Mammary epithelial cell (primary cell): ENCODE measurements around the gene API5.

Experiments
- CTCF ChIP-seq, 2 donors: IDR thresholded peaks in 1 of 2; conservative IDR thresholded peaks in 1 of 2; 2 replicates each; pipeline ENCODE4 v1.5.1; 2011 to 2012; ENCODE audit warnings: inconsistent platforms in 2 of 2, low read length in 2 of 2, mild to moderate bottlenecking in 2 of 2, control low read depth in 1 of 2, low read depth in 1 of 2; ENCODE audit not compliant: insufficient read depth in 1 of 2; ENCODE audit errors: extremely low read depth in 1 of 2
- EZH2 ChIP-seq: IDR thresholded peaks from 2 replicates; pipeline ENCODE4 v1.6.1; 2012; ENCODE audit warnings: low read length, inconsistent platforms, borderline replicate concordance

- TF ChIP-seq CTCF (conservative IDR thresholded peaks at IDR 0.05 in 1 of 2, IDR thresholded peaks at IDR 0.05 in 1 of 2; ENCODE audit: extremely low read depth in 1 of 2, insufficient read depth in 1 of 2, low read depth in 1 of 2, low read length in 2 of 2) (no peak), EZH2 (no peak)
These were observed 48.7 kb downstream of the API5 start for GRCh38 chr11:43360361-43361032.
